Thyroid gland (tissue), 4 donors: Measurements from ENCODE around the gene UPP1.

Source experiments
- POLR2A ChIP-seq, 2 donors: fragments of 450-650 bp; IDR thresholded peaks; one replicate each; pipeline ENCODE4 v1.6.1; 2017; ENCODE audit warnings: antibody characterized with exemption in 2 of 2, mild to moderate bottlenecking in 2 of 2, moderate library complexity in 1 of 2
- TF ChIP-seq, protein P1 (sequence below), 6 experiments: fragments of 200-600 bp in 3 of 6; fragments of 450-650 bp in 3 of 6; sonication (generic) in 3 of 6; IDR thresholded peaks; one replicate each; pipeline ENCODE4 v1.5.1; 2016 to 2019; ENCODE audit warnings: antibody characterized with exemption in 6 of 6, mild to moderate bottlenecking in 2 of 6, inconsistent platforms in 1 of 6, moderate library complexity in 1 of 6

DNA sequence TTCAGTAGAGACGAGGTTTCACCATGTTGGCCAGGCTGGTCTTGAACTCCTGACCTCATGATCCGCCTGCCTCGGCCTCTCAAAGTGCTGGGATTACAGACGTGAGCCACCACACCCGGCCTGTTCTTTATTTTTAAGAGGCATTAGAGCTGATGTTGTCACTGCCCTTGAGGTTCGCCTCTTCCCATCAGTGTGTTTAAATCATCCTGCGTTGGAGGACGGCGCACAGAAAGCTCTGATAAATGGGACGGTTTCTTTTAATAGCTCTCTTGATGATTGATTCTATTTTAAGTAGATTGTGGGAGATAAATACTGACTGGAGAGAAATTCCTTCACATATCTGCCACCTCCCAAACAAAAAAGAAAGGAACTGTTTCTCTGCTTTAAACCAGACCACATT lies 29.0 kb downstream of the UPP1 start:
- TF ChIP-seq, protein P1, sequence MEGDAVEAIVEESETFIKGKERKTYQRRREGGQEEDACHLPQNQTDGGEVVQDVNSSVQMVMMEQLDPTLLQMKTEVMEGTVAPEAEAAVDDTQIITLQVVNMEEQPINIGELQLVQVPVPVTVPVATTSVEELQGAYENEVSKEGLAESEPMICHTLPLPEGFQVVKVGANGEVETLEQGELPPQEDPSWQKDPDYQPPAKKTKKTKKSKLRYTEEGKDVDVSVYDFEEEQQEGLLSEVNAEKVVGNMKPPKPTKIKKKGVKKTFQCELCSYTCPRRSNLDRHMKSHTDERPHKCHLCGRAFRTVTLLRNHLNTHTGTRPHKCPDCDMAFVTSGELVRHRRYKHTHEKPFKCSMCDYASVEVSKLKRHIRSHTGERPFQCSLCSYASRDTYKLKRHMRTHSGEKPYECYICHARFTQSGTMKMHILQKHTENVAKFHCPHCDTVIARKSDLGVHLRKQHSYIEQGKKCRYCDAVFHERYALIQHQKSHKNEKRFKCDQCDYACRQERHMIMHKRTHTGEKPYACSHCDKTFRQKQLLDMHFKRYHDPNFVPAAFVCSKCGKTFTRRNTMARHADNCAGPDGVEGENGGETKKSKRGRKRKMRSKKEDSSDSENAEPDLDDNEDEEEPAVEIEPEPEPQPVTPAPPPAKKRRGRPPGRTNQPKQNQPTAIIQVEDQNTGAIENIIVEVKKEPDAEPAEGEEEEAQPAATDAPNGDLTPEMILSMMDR (IDR thresholded peaks at IDR 0.05): no peak
- no peak for TF ChIP-seq POLR2A (IDR thresholded peaks at IDR 0.05)
